ENCODE data around the gene THEM5. TPM values are rescaled to one million over a fixed set of nuclear protein-coding genes. Genes with fewer than 3 reads are reported as not detected.

The THEM5 gene
- total RNA-seq, 1 experiment from 2014 or later, result not detected

GRCh38 chr1:151807766-151808165 lies 45.7 kb downstream of the THEM5 start:
- BruUV-seq (replicated peaks), result no TSS peak
- POLR2A ChIA-PET (ENCODE audit: unreplicated experiment), result no interaction called here
- CTCF ChIA-PET, result no interaction called here

GRCh38 chr1:151807131-151807530 lies 46.4 kb downstream of the THEM5 start:
- Histone ChIP-seq H3K9ac (ENCODE audit: low read length) (no peak overlapping the region), H4K20me1 (ENCODE audit: low read length) (no peaks in the 10 kb centered on the region), H3F3A (ENCODE audit: low read length, unreplicated experiment) (no peaks in the 10 kb centered on the region), H3K79me2 (ENCODE audit: low read length) (no peaks in the 10 kb centered on the region), H3K4me1 (ENCODE audit: insufficient read depth, low read length) (no peaks in the 10 kb centered on the region), H3K9me3 (ENCODE audit: low read length) (no peaks in the 10 kb centered on the region), H3K27me3 (ENCODE audit: low read length) (peaks cover 19% of the 10 kb centered on the region), H3K4me2 (ENCODE audit: low read length) (no peak overlapping the region), H3K36me3 (ENCODE audit: low read depth, low read length) (no peaks in the 10 kb centered on the region), H2AFZ (ENCODE audit: low read length) (no peak overlapping the region), H3K27ac (ENCODE audit: low read length) (no peak overlapping the region), H3K4me3 (ENCODE audit: low read length) (no peak overlapping the region), H3K9me2 (replicated peaks; ENCODE audit: low read length) (no peaks in the 10 kb centered on the region)
- no TSS peak for BruUV-seq (replicated peaks)
- ChIA-PET CTCF (no interaction called here), POLR2A (ENCODE audit: unreplicated experiment) (no interaction called here)
- DNase-seq, result no peak
- TF ChIP-seq EZH2 (IDR thresholded peaks at IDR 0.05; ENCODE audit: low read length, unreplicated experiment) (no peak), CTCF (conservative IDR thresholded peaks at IDR 0.05; ENCODE audit: low read depth, low read length) (no peak), EZH2phosphoT487 (IDR thresholded peaks at IDR 0.05; ENCODE audit: borderline replicate concordance, low read length) (no peak)
- intact Hi-C loops (cut with micrococcal nuclease), result no loop called here
- no peak for ATAC-seq

More at GRCh38 chr1:151807766-151808165, 45.7 kb downstream of the THEM5 start:
- no peak for DNase-seq
- no peak overlapping the region for H2AFZ ChIP-seq (ENCODE audit: low read length)
- H3K36me3 ChIP-seq (ENCODE audit: low read depth, low read length), result no peaks in the 10 kb centered on the region
- intact Hi-C loops (cut with micrococcal nuclease), result no loop called here
- no peak overlapping the region for H3K4me2 ChIP-seq (ENCODE audit: low read length)
- no peak for ATAC-seq
- peaks cover 19% of the 10 kb centered on the region for H3K27me3 ChIP-seq (ENCODE audit: low read length)
- no peaks in the 10 kb centered on the region for H3F3A ChIP-seq (ENCODE audit: low read length, unreplicated experiment)
- no peak overlapping the region for H3K9ac ChIP-seq (ENCODE audit: low read length)
- no peaks in the 10 kb centered on the region for H3K4me1 ChIP-seq (ENCODE audit: insufficient read depth, low read length)
- no peaks in the 10 kb centered on the region for H3K9me3 ChIP-seq (ENCODE audit: low read length)
- H3K79me2 ChIP-seq (ENCODE audit: low read length), result no peaks in the 10 kb centered on the region
- H3K27ac ChIP-seq (ENCODE audit: low read length), result no peak overlapping the region
- H3K9me2 ChIP-seq (replicated peaks; ENCODE audit: low read length), result no peaks in the 10 kb centered on the region
- no peak overlapping the region for H3K4me3 ChIP-seq (ENCODE audit: low read length)
- TF ChIP-seq CTCF (conservative IDR thresholded peaks at IDR 0.05; ENCODE audit: low read depth, low read length) (no peak), EZH2phosphoT487 (IDR thresholded peaks at IDR 0.05; ENCODE audit: borderline replicate concordance, low read length) (no peak), EZH2 (IDR thresholded peaks at IDR 0.05; ENCODE audit: low read length, unreplicated experiment) (no peak)
- no peaks in the 10 kb centered on the region for H4K20me1 ChIP-seq (ENCODE audit: low read length)

- Histone ChIP-seq H3K27ac (ENCODE audit: low read length) (no peak overlapping the region), H3K4me2 (ENCODE audit: low read length) (no peak overlapping the region), H3K9me3 (ENCODE audit: low read length) (no peaks in the 10 kb centered on the region), H3K4me1 (ENCODE audit: insufficient read depth, low read length) (no peaks in the 10 kb centered on the region), H4K20me1 (ENCODE audit: low read length) (no peaks in the 10 kb centered on the region), H2AFZ (ENCODE audit: low read length) (no peak overlapping the region), H3K36me3 (ENCODE audit: low read depth, low read length) (no peaks in the 10 kb centered on the region), H3K27me3 (ENCODE audit: low read length) (peaks cover 19% of the 10 kb centered on the region), H3K4me3 (ENCODE audit: low read length) (no peak overlapping the region), H3F3A (ENCODE audit: low read length, unreplicated experiment) (no peaks in the 10 kb centered on the region), H3K9ac (ENCODE audit: low read length) (no peak overlapping the region), H3K9me2 (replicated peaks; ENCODE audit: low read length) (no peaks in the 10 kb centered on the region), H3K79me2 (ENCODE audit: low read length) (no peaks in the 10 kb centered on the region)
- TF ChIP-seq EZH2phosphoT487 (IDR thresholded peaks at IDR 0.05; ENCODE audit: borderline replicate concordance, low read length) (no peak), CTCF (conservative IDR thresholded peaks at IDR 0.05; ENCODE audit: low read depth, low read length) (no peak), EZH2 (IDR thresholded peaks at IDR 0.05; ENCODE audit: low read length, unreplicated experiment) (no peak)
- ATAC-seq (no peak), DNase-seq (no peak)
- no TSS peak for BruUV-seq (replicated peaks)
- ChIA-PET CTCF (no interaction called here), POLR2A (ENCODE audit: unreplicated experiment) (no interaction called here)
- intact Hi-C loops (cut with micrococcal nuclease), result no loop called here
Measured at GRCh38 chr1:151806170-151806569, 47.3 kb downstream of the THEM5 start.

All from PC-3 (cell line).